Aorta (tissue), 5 donors: ENCODE data around the gene TM2D1. TPM values are rescaled to one million over a fixed set of nuclear protein-coding genes. Genes with fewer than 3 reads are reported as not detected.

Experiments used
- ATAC-seq: fragments of 200-7000 bp; cut with Tn5 transposase; one replicate; pipeline ENCODE4 v1.9.1; 2022; ENCODE audit warnings: moderate library complexity; ENCODE audit not compliant: low FRiP score
- DNase-seq, 2 donors: peaks; one replicate each; pipeline ENCODE4 v3.0.0-alpha.2; 2020
- H3K27ac ChIP-seq, 2 donors: one replicate each; pipeline ENCODE4 v1.5.1; 2013; ENCODE audit warnings: low read length in 2 of 2, mild to moderate bottlenecking in 2 of 2, moderate library complexity in 2 of 2, control low read depth in 1 of 2, inconsistent platforms in 1 of 2, low read depth in 1 of 2
- H3K27me3 ChIP-seq, 2 donors: one replicate each; pipeline ENCODE4 v1.6.1; 2013; ENCODE audit warnings: control low read depth in 1 of 2, low read length in 1 of 2, mild to moderate bottlenecking in 1 of 2, moderate library complexity in 1 of 2; ENCODE audit not compliant: insufficient read depth in 2 of 2, control insufficient read depth in 1 of 2
- H3K36me3 ChIP-seq, 2 donors: one replicate each; pipeline ENCODE4 v1.6.1; 2013; ENCODE audit warnings: control low read depth in 1 of 2, low read length in 1 of 2, mild to moderate bottlenecking in 1 of 2; ENCODE audit not compliant: insufficient read depth in 2 of 2, control insufficient read depth in 1 of 2
- H3K4me1 ChIP-seq, 2 donors: one replicate each; pipeline ENCODE4 v1.6.1; 2013; ENCODE audit warnings: low read length in 2 of 2, control low read depth in 1 of 2, mild to moderate bottlenecking in 1 of 2, moderate library complexity in 1 of 2; ENCODE audit not compliant: insufficient read depth in 2 of 2, control insufficient read depth in 1 of 2
- H3K4me3 ChIP-seq, 2 donors: one replicate each; pipeline ENCODE4 v1.5.1; 2013; ENCODE audit warnings: low read length in 2 of 2, control low read depth in 1 of 2, mild to moderate bottlenecking in 1 of 2
- H3K9me3 ChIP-seq: one replicate; pipeline ENCODE4 v1.6.1; 2013; ENCODE audit warnings: mild to moderate bottlenecking, low read length; ENCODE audit not compliant: control insufficient read depth
- WGBS, 2 donors: extraction: QIAGEN DNeasy Blood & Tissue Kit; methylation state at CpG; one replicate each; pipeline ENCODE4 v1.1.7; 2013; 5-methylcytosine and 5-hydroxymethylcytosine counted together
- intact Hi-C, 2 donors: fragments of 100-400 bp; cut with DNase I; formaldehyde crosslinking; loops; one replicate each; pipeline versions ENCODE4 v1.14.2 to v1.15.0; 2022
- polyA plus RNA-seq, 2 donors: library from polyadenylated mRNA; stranded (reverse); fragments of 200-250 nt; gene quantifications; one replicate each; pipeline ENCODE4 v1.2.3, GENCODE V29; 2013
- total RNA-seq, 2 donors: library from RNA; stranded (reverse); fragmentation: NEBNext Ultra II Directional; extraction: Animal tissue kit (Norgen Biotek cat#: 25700); gene quantifications; one replicate each; pipeline ENCODE4 v1.2.1, GENCODE V29; 2021
- donor health status: healthy with polysubstance abuse.
- donor health status: Bipolar disorder and iron deficiency.
- donor health status: DM: no; HTN: no; CAD: no.
- donor health status: DM: no; HTN: no; CAD: no.
- donor health status: DM: yes; HTN: yes; CAD: no.

TM2D1 gene
- total and polyA plus RNA-seq, 4 donors, result 34.8 to 64.5 (median 57.4) TPM

GRCh38 chr1:61636814-61637213 lies 88.1 kb downstream of the TM2D1 start:
- 14 to 15% methylated on average over 3 of the region's 3 CpGs for WGBS, 2 donors
- intact Hi-C loops, result no loop called here
- Histone ChIP-seq H3K9me3 (no peaks in the 10 kb centered on the region), H3K4me1 (peaks cover 5 to 17% of the 10 kb centered on the region in 2 donors), H3K36me3 (no peaks in the 10 kb centered on the region), H3K27ac (peak overlapping the region in 1 of 2 donors; percentile 20), H3K4me3 (no peak overlapping the region), H3K27me3 (no peaks in the 10 kb centered on the region)
- no peak for DNase-seq
- ATAC-seq, result no peak

GRCh38 chr1:61636376-61636775 lies 88.6 kb downstream of the TM2D1 start:
- Histone ChIP-seq H3K27me3 (no peaks in the 10 kb centered on the region), H3K9me3 (no peaks in the 10 kb centered on the region), H3K27ac (peak overlapping the region in 1 of 2 donors; percentile 20), H3K4me1 (peaks cover 5 to 17% of the 10 kb centered on the region in 2 donors), H3K4me3 (no peak overlapping the region), H3K36me3 (no peaks in the 10 kb centered on the region)
- WGBS, 2 donors, result 1 to 3% methylated on average over 4 of the region's 4 CpGs
- ATAC-seq (no peak), DNase-seq (no peak)
- intact Hi-C loops, result no loop called here

- no peak overlapping the region for H3K27ac ChIP-seq
- intact Hi-C loops, result no loop called here
- no peak for ATAC-seq
Measured at GRCh38 chr1:61635557-61635956, 89.4 kb downstream of the TM2D1 start.

GRCh38 chr1:61631436-61631835 lies 93.5 kb downstream of the TM2D1 start:
- H3K9me3 ChIP-seq, result no peaks in the 10 kb centered on the region
- H3K27me3 ChIP-seq, result no peaks in the 10 kb centered on the region
- no peaks in the 10 kb centered on the region for H3K4me1 ChIP-seq
- intact Hi-C loops, result no loop called here
- H3K27ac ChIP-seq, result no peak overlapping the region
- no peak for DNase-seq
- H3K36me3 ChIP-seq, result no peaks in the 10 kb centered on the region
- no peak for ATAC-seq
- WGBS, 2 donors, result 86 to 90% methylated on average over 1 of the region's 1 CpG
- no peak overlapping the region for H3K4me3 ChIP-seq

More at GRCh38 chr1:61635557-61635956, 89.4 kb downstream of the TM2D1 start:
- Histone ChIP-seq H3K9me3 (no peaks in the 10 kb centered on the region), H3K36me3 (no peaks in the 10 kb centered on the region), H3K4me1 (peaks cover 5 to 12% of the 10 kb centered on the region in 2 donors), H3K27me3 (no peaks in the 10 kb centered on the region), H3K4me3 (no peak overlapping the region)
- whole genome bisulfite sequencing, 2 donors, result 85 to 93% methylated on average over 4 of the region's 4 CpGs
- no peak for DNase-seq

Other genes starting within 250 kb of the TM2D1 start
- gene PATJ, start 17.3 kb upstream of the TM2D1 start, total RNA-seq, result 10 to 100 TPM; 36.1 to 47.1 TPM
- 10 to 100 TPM in 1 of 2 donors, 1 to 10 TPM in 1; 8.0 to 12.5 TPM for gene PATJ, start 17.3 kb upstream of the TM2D1 start, polyA plus RNA-seq